Measurements from ENCODE around the gene DSG4. TPM values are rescaled to one million over a fixed set of nuclear protein-coding genes. Genes with fewer than 3 reads are reported as not detected.

The DSG4 gene
- total RNA-seq, 1 donor from 2014 or later: not detected

DNA sequence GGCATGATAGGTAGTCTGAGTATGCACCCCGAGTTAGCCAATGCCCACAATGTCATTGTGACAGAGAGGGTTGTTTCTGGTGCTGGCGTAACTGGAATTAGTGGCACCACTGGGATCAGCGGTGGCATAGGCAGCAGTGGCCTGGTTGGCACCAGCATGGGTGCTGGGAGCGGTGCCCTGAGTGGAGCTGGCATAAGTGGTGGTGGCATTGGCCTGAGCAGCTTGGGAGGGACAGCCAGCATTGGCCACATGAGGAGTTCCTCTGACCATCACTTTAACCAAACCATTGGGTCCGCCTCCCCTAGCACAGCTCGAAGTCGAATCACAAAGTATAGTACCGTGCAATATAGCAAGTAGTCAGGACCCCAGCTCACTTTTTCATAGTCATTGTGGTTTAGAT lies 21.6 kb upstream of the DSG4 start:
- Mint-ChIP-seq H3K9me3 (peaks cover 9% of the 10 kb centered on the region), H3K4me1 (no peaks in the 10 kb centered on the region), H3K36me3 (no peaks in the 10 kb centered on the region), H3K4me3 (no peak overlapping the region), H3K27ac (no peak overlapping the region), H3K27me3 (ENCODE audit: insufficient read depth, low read depth) (no peaks in the 10 kb centered on the region)
- no peak overlapping the region for H3K4me3 ChIP-seq
- no peak overlapping the region for H3K4me2 ChIP-seq
- H3K79me2 ChIP-seq (ENCODE audit: low read depth): no peaks in the 10 kb centered on the region
- H3K9me3 ChIP-seq (ENCODE audit: low read depth): no peaks in the 10 kb centered on the region
- TF ChIP-seq EZH2phosphoT487 (IDR thresholded peaks at IDR 0.05) (no peak), EZH2 (IDR thresholded peaks at IDR 0.05) (no peak)
- TF ChIP-seq, protein P1, sequence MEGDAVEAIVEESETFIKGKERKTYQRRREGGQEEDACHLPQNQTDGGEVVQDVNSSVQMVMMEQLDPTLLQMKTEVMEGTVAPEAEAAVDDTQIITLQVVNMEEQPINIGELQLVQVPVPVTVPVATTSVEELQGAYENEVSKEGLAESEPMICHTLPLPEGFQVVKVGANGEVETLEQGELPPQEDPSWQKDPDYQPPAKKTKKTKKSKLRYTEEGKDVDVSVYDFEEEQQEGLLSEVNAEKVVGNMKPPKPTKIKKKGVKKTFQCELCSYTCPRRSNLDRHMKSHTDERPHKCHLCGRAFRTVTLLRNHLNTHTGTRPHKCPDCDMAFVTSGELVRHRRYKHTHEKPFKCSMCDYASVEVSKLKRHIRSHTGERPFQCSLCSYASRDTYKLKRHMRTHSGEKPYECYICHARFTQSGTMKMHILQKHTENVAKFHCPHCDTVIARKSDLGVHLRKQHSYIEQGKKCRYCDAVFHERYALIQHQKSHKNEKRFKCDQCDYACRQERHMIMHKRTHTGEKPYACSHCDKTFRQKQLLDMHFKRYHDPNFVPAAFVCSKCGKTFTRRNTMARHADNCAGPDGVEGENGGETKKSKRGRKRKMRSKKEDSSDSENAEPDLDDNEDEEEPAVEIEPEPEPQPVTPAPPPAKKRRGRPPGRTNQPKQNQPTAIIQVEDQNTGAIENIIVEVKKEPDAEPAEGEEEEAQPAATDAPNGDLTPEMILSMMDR (IDR thresholded peaks at IDR 0.05): no peak
- H2AFZ ChIP-seq (replicated peaks): no peak overlapping the region
- no peaks in the 10 kb centered on the region for H4K20me1 ChIP-seq (ENCODE audit: low read depth)
- H3K36me3 ChIP-seq: no peaks in the 10 kb centered on the region
- no peak overlapping the region for H3K27ac ChIP-seq
- H3K4me1 ChIP-seq: no peaks in the 10 kb centered on the region
- H3F3A ChIP-seq (ENCODE audit: low read depth): no peaks in the 10 kb centered on the region
- no peaks in the 10 kb centered on the region for H3K27me3 ChIP-seq
- no peak for DNase-seq (ENCODE audit: low spot score)
- H3K9ac ChIP-seq: no peak overlapping the region

DNA sequence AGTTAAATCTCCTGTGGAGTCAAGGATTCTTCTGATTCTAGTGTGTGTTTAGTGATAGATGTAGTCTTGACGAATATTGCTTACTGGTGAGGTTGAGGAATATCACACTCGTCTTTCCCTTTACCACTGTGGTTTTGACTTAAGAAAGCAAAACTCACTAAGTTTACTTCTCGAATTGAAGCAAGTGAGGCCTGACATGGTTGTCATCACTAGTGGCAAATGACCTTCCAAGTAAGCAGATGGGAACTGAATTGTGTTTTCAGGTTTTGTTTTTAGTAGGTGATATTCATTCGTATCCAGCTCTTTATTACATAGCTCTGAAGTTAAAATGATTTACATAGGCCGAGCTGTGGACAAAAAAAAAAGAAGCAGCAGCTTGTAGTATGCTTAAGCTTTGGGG lies 20.6 kb upstream of the DSG4 start:
- Histone ChIP-seq H3K9ac (no peak overlapping the region), H2AFZ (replicated peaks) (no peak overlapping the region), H3F3A (ENCODE audit: low read depth) (no peaks in the 10 kb centered on the region), H3K36me3 (no peaks in the 10 kb centered on the region), H3K4me2 (no peak overlapping the region), H3K79me2 (ENCODE audit: low read depth) (no peaks in the 10 kb centered on the region), H3K27me3 (no peaks in the 10 kb centered on the region), H4K20me1 (ENCODE audit: low read depth) (no peaks in the 10 kb centered on the region), H3K9me3 (ENCODE audit: low read depth) (no peaks in the 10 kb centered on the region), H3K4me1 (no peaks in the 10 kb centered on the region), H3K4me3 (no peak overlapping the region), H3K27ac (no peak overlapping the region)
- Mint-ChIP-seq H3K27me3 (ENCODE audit: insufficient read depth, low read depth) (no peaks in the 10 kb centered on the region), H3K4me1 (no peaks in the 10 kb centered on the region), H3K9me3 (peaks cover 9% of the 10 kb centered on the region), H3K27ac (no peak overlapping the region), H3K36me3 (no peaks in the 10 kb centered on the region), H3K4me3 (no peak overlapping the region)
- TF ChIP-seq, protein P1 (IDR thresholded peaks at IDR 0.05): no peak
- TF ChIP-seq EZH2phosphoT487 (IDR thresholded peaks at IDR 0.05): no peak
- TF ChIP-seq EZH2 (IDR thresholded peaks at IDR 0.05): no peak
- no peak for DNase-seq (ENCODE audit: low spot score)

DNA sequence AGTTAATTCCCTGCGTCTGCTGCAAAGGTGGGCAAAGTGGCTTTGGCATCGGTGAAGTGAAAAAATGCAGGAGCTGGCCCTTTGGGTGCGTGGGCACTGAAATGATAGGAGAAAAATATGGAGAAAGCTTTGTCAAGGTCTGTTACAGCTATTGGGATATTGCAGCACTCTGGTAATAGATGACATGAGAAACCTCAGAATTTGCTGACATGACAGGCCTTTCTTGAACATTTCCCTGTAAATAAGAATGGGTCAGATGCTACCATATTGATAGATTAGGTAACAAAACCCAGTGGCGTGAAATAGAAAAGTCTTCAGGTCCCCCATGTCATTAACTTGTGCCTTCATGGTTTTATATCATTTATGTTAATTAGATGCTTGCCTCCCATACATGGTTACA lies 12.4 kb upstream of the DSG4 start:
- H3K36me3 Mint-ChIP-seq: no peaks in the 10 kb centered on the region
- no peaks in the 10 kb centered on the region for H3K79me2 ChIP-seq (ENCODE audit: low read depth)
- H3K4me1 Mint-ChIP-seq: no peaks in the 10 kb centered on the region
- no peaks in the 10 kb centered on the region for H3K36me3 ChIP-seq
- H3K27ac Mint-ChIP-seq: no peak overlapping the region
- H2AFZ ChIP-seq (replicated peaks): no peak overlapping the region
- H4K20me1 ChIP-seq (ENCODE audit: low read depth): no peaks in the 10 kb centered on the region
- no peak overlapping the region for H3K9ac ChIP-seq
- no peak overlapping the region for H3K4me2 ChIP-seq
- DNase-seq (ENCODE audit: low spot score): no peak
- no peak overlapping the region for H3K27ac ChIP-seq
- H3F3A ChIP-seq (ENCODE audit: low read depth): no peaks in the 10 kb centered on the region
- peaks cover 2% of the 10 kb centered on the region for H3K9me3 Mint-ChIP-seq
- no peak overlapping the region for H3K4me3 ChIP-seq
- H3K4me3 Mint-ChIP-seq: no peak overlapping the region
- H3K27me3 ChIP-seq: no peaks in the 10 kb centered on the region
- H3K9me3 ChIP-seq (ENCODE audit: low read depth): no peaks in the 10 kb centered on the region
- no peaks in the 10 kb centered on the region for H3K27me3 Mint-ChIP-seq (ENCODE audit: insufficient read depth, low read depth)
- H3K4me1 ChIP-seq: no peaks in the 10 kb centered on the region
- TF ChIP-seq EZH2phosphoT487 (IDR thresholded peaks at IDR 0.05) (no peak), EZH2 (IDR thresholded peaks at IDR 0.05) (no peak)
- TF ChIP-seq, protein P1 (IDR thresholded peaks at IDR 0.05): no peak
